Amniotic epithelial cell (primary cell): Measurements from ENCODE around the gene AKTIP.
"Not testable (repeated sequence)": the region's sequence is repeated elsewhere in the genome, so short reads cannot be mapped to it uniquely, and the experiment has no call there.

Experiments
- DNase-seq: peaks from one replicate; pipeline ENCODE4 v3.0.0-alpha.2; 2010; ENCODE audit warnings: low read depth

The AKTIP gene

GRCh38 chr16:53515811-53516210 is 12.8 kb upstream of the AKTIP start:
- no peak for DNase-seq

- DNase-seq, result peak; percentile 91
These were observed 12.2 kb upstream of the AKTIP start for GRCh38 chr16:53515259-53515658.

- DNase-seq, result not testable (repeated sequence)
These were observed 9.8 kb upstream of the AKTIP start for GRCh38 chr16:53512795-53513194.

GRCh38 chr16:53511403-53512280 is 8.6 kb upstream of the AKTIP start:
- no peak for DNase-seq

DNA sequence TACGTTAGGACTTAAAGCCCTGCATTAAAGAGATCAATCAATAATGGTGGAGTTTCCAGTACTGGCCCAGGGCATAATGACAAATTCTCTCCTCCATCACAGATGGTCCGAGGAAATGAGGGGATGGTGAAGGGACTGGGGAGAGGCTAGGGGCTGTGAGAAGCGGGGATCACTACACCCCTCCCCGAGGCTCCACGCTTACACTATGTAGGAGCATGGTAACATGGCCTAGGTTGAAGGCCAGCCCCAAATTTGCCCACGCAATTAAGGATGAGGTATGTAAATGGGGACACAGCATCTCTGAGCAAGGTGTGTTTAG is 8.0 kb upstream of the AKTIP start:
- DNase-seq, result no peak

GRCh38 chr16:53510704-53511070 is 7.7 kb upstream of the AKTIP start:
- DNase-seq, result no peak

- peak; percentile 57 for DNase-seq
These were observed 7.1 kb upstream of the AKTIP start for GRCh38 chr16:53509906-53510703.

- peak; percentile 21 for DNase-seq
These were observed 4.6 kb upstream of the AKTIP start for GRCh38 chr16:53507464-53508179.

DNA sequence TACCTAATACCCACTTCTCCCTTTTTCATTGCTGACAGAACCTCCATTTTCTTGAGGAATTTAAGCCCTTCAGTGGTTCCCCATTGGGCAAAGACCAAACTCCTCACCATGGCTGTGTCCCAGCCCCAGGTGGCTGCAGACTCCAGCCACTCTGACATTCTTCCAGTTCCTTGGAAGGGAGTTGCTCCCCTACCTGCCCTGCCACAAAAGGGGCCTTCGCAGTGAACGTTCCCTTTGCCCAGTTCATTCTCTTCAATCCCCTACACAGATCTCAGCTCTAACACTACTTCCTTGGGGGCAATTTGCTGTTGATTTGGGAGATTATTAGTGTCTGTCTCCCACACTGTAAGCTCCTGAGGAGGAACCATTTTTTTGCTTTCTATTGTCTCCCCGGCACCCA is 3.2 kb upstream of the AKTIP start:
- DNase-seq, result no peak

- DNase-seq, result peak; percentile 78
These were observed 1.7 kb upstream of the AKTIP start for GRCh38 chr16:53504665-53505064.

DNA sequence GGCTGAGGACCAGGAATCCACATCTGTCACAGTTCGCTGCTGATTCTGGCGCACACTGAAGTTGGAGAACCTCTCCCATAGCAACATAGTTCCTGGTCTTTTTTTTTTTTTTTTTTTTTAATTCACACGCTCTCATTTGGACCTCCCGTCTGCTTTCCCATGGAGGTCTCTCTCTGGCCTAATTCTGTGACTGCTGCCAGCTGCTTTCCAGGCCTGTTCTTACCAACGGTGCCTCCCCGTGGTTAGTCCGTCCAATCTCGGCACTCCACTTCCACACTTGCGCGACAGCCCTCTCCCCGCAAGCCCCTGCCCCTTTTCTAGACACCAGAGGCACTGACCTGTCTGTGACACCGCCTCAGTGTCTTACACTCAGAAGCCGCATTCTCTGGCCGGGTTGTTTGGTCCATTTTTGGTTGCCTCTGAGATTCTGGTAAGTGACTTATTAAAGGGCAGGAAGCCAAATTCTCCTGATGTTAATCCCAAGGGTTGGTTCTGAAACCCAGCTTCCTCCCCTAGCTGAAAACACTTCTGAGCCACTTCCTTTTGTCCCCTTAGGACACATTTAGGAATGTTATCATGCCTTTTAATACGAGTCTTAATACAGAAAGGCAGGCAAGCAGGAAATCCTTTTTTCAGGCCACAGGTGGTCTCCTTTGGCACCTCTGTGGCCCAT is 1.1 kb upstream of the AKTIP start:
- peak; percentile 29 for DNase-seq

GRCh38 chr16:53503270-53503923 is 388 bp upstream of the AKTIP start:
- peak; percentile 100 for DNase-seq

GRCh38 chr16:53501216-53501859 is 1.7 kb downstream of the AKTIP start:
- DNase-seq, result peak; percentile 76

DNA sequence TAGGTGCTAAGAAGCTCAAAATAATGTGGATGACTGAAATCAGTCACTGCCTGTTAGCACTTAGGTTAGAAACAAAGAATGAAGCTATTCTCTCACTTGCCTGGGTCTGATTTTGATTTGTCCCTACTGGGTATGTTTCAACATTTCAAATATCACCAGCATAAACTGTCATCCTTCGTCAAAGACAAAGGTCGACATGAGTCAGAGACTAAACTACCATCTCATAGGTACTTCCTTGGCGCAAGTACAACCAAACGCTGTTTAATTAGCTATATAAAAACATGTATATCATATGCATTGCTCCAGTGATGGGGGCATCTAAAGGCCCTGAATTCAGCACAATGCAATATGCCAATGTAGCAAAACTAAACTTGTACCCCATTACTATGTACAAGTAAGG is 4.0 kb downstream of the AKTIP start:
- no peak for DNase-seq

- DNase-seq, result no peak
These were observed 7.7 kb downstream of the AKTIP start for GRCh38 chr16:53495325-53495724.

DNA sequence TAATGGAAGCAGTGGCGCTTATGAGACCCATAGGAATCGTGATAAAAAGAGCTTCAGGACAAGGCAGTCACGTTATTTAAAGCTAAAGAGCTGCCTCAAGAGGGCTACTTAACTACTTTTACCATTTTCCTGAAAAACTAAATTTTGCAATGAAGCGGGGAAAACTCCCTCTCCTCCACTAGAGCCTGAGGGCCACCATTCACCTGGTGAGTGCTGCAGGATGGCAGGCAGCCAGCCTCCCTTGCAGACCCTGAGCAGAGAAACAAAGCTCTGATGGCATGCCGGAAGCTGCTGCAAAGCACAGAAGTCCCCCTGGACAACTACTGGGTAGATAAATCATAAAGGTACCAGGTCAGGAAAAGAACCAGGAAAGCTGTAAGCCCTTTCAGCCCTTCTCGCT is 8.4 kb downstream of the AKTIP start:
- no peak for DNase-seq

DNA sequence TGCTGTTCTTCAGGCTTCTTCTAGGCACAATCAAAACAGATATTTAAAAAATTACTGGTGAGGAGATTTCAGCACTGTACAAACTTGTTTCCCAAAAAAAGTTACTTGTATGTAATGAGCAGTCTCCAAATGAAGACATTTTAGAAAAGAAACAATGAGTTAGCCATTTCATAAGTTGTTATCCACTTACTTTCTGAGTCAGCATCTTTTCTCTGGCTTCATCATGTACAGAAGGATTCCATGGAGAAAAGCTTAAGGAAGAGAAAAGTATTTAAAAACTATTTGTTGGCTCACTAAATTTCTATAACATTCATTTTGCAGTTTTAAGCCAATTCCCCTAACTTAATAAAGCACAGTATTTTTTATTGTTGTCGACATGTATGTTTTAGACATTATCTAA is 10.5 kb downstream of the AKTIP start:
- DNase-seq, result no peak

GRCh38 chr16:53489755-53490154 is 13.3 kb downstream of the AKTIP start:
- DNase-seq, result no peak

DNA sequence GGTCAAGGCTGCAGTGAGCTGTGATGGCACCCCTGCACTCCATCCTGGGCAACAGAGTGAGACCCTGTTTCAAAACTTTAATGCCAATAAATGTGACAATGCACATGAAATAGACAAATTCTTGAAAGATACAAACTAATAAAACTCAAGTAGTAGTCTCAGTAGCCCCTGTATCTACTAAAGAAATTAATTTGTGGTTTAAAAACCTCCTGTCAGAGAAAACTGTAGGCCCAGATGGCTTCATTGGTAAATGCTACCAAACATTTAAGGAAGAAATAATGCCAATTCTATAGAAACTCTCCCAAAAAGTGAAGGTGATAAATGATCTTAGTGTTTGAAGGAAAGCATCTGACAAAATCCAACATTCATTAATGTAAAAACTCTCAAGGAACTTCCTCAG is 16.8 kb downstream of the AKTIP start:
- no peak for DNase-seq

- DNase-seq, result no peak
These were observed 18.5 kb downstream of the AKTIP start for GRCh38 chr16:53484542-53484941.

- peak; percentile 39 for DNase-seq
These were observed 20.9 kb downstream of the AKTIP start for GRCh38 chr16:53482123-53482522.
